HG03460 (cell line): ENCODE results near the gene CNTFR.
A peak's percentile ranks its signal among the peaks of the same experiment; 100 is the strongest.

ENCODE experiments used
- ATAC-seq: cut with Tn5 transposase; IDR thresholded peaks from one replicate; pipeline ENCODE4 v1.9.1; 2021; ENCODE audit not compliant: unreplicated experiment

The CNTFR gene

DNA sequence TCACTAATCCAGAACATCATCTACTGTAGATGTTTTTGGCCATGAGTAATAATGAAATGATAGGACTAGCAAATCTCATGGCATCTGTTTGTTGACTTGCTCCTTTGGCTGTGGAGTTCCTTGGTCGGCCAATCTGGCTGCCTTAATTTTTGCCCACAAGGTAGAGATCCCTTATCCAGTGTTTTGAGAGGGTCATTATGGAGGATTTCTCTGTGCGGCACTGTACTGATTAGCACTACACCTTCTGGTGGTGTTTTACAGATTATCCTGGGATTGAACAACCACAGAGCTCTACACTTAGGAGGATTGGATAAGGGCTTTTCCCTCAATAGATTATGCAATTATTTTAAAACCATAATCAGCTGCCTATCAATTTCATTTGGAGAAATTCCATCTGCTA, 63.5 kb downstream of the CNTFR start:
- no peak for ATAC-seq

DNA sequence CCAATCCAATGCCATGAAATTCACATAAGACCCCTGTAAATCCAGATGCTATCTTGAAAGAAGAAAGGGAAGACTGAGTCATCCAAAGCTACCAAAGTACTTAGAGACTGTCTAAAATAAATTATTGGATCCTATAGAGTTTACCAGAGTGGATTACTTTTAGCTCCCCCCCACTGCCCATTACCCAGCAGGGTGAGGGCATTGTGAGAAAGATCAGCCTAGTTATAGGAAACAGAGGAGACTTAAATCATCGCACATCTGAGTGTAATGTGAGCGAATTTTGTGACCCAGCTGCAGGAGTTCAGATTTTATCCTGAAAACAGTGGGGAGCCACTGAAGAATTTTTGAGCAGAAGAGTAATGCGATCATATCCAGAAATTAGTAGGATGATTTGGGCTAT, 65.2 kb downstream of the CNTFR start:
- ATAC-seq: no peak

DNA sequence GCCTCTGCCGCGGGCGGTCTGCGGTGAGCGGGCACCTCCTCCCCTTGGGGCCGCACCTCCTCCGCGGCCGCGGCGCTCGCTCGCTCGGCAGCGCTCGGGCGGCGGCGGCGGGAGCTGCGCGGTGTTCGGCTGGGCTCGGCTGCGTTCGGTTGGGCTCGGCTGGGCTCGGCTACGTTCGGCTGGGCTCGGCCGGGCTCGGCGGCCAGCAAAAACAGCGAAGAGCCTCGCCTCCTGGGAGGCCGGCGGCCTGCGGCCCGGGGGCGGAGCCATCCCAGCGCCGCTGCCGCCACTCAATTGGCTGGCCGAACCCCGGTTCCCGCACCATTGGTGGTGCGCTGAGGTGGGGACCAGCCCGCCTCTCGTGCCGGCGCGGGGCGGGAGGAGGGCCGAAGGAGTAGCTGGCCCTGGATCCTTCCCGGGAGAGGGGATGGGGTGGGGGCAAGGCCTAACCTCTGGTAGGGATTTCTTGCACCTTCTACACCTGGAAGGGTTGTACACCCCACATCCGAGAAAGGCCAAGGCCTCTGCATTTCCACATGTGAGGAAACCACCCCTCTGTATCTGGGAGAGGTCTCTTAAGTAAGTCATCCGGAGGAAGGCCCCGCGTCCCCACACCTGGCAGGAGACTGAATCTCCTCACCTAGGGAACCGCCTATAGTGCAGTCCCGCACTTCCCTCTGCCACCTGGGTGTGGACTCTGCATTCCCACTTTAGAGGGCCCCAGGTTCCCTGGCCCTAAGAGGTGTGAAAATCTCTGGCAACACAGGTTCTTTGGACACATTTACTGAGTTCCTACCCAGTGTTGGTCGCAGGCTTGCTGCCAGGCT, 66.3 kb downstream of the CNTFR start, which contains the start of gene ENHO:
ENHO (minus strand) TSS at position 20 of the 827 bp plus-strand sequence. CDS start 1,295 bp downstream, outside the sequence.
- ATAC-seq: peak; percentile 82

DNA sequence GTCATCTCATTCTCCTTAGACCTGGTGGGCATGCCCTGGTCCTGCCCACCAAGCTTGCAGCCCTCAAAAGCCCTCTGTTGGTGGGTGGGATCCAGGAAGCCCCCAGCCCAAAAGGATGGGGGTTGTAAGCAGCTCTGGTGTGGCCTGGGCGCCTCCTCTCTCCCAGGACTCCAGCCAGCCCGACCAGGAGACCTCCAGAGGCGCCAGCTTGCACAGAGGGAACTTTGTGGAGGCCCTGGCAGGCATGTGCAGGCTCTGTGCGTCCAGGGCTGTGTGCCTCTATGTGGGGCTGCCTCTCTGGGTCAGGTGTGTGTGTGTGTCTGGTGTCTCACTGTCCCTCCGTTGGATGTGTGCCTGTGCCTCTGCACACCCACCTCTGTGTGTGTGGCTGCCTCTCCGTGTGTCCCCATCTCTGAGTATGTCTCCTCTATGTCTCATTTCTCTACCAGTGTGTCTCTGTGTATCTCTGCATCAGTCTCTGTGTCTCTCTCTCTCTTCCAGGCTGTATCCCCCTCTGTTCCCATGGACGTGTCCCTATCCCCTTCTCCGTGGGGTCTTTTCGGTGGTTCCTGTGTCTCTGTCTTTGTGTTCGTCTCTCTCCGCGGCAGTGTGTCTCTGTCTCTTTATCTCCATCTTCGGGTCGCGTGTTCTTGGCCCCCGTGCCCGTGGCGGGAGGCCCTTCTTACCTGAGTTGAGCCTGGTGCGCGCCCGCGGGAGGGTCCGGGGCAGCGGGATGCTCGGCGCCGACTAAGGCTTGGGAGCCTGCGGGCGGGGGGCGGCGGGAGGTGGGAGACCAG, 67.2 kb downstream of the CNTFR start:
- no peak for ATAC-seq

DNA sequence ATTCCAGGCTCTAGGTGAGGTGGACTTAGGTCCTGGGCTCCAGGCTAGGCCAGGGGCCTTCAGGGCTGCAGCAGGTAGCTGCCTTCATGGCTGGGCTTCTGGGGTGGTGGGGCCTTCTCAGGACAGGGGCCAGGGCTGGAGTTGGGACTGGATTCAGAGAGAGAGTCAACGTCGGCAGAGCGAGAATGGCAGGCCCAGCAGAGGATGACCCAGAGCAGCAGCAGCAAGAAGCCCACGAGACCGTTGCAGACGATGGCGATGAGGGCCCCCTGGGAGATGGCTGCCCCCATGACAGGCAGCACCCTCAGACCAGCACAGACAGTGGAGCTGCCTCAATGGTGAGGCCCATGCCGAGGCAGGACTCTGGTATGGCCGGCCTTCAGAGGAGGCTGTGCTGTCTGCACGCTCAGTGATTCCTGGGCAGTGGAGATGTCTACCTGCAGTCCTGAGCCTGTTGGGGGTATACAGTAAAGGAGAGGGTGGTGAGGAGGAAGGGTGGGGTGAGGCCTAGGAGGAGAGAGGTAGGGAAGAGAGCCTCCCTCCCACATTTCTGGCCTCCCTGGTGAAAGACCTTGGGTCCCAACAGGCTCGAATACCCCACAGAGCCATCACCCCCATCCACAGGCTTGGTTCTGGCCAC, 68.0 kb downstream of the CNTFR start:
- no peak for ATAC-seq

DNA sequence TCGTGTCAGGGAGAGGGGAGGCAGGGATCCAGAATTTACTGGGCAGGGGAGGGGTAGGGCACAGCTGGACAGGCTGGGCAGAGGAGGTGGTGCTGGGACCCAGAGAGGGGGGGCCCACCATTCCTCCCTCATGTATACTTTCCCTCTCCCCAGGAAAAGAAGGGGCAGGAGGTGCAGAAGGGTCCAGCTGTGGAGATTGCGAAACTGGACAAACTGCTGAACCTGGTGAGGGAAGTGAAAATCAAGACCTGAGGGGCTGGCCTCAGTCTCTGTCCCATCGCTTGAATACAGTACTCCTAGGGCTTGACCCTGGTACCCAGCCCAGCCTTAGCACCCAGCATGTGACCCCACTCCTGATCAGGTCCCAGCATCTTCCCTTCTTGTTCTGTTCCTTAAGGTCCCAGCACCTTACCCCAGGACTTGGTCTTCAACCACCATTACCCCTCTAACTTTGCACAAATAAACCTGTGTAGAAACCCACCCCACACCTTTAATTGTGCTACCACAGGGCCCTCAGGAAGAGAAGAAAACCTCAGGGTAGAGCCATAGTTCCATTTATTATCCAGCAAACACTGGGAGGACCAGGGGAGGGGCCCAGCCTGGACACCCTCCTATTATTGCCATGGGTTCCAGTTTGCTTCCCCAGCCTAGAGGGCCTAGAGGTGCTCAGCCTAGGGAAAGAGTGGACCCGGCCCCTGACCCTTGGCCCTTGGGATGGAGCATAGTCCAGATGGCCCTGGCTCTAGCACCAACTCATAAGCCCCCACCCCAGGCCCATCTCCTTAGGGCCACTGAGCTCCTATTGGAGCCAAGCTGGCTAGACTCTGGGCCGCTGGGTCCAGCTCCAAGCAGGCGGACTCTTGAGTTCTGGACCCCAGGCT, 68.8 kb downstream of the CNTFR start:
- no peak for ATAC-seq

DNA sequence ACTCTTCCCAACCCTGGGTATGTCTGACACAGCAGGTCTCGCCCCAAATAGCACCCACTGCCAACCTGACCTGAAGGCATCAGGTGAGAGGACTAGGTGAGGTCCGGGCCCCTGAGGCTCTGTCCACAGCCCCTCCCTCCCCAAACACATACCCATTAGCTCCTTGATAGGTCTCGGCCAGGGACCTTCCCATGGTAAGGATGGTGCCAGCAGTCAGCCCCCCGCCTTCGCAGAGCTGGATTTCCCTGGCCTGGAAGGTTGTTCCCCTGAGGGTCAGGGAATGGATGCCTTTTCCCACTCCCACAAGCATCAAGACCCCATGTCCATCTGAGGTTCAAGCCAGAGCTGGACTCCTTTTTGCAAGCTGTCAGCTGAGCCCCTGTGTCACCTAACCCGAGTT, 69.4 kb downstream of the CNTFR start:
- ATAC-seq: no peak

DNA sequence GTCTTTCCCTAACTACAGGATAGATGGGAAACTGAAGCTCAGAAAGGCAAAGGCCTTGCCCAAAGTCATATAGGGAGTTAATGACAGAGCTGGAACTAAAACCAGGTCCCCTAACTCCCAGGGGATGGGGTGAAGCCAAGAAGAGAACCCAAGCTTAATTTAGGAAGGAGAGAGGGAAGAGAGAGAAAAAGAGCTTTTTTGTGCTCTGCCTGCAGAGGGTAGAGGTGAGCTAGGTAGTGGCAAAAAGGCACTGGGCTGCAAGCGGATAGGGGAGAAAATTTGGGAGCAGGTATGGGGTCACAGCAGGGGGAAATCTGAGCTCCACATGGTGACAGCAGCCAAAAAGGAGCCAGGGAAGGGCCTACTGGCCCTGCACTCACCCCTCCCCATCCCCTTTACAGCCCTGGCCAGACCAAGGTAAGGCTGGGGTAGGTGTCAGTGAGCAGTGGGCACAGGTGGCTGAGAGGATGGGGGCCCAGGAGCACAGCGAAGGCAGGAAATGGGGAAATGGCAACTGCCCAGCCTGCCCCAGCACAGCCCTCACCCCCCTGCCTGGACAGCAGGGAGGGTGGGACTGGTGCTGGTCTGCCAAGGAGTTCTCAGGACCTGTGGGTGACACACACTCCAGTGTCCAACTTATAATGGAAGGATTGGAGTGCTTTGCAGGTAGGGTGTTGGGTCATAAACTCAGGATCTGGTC, 70.1 kb downstream of the CNTFR start:
- no peak for ATAC-seq

DNA sequence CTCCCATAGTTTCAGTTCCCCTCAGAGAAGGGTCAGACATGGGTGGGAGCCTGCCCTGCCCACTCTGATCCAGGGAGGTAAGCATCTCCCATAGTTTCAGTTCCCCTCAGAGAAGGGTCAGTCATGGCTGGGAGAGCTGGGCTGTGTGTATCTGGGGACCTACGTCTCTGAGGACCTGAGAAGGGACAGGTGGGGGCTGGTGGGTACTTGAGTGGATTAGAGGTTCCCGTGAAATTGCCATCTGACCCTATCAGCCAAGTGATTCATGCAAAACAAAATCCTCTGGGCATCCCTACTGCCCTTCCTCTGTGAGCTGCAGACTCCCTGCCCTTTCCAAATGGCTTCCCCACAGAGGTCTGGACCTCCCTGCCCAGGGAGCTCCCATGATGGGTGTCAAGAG, 70.6 kb downstream of the CNTFR start:
- no peak for ATAC-seq

DNA sequence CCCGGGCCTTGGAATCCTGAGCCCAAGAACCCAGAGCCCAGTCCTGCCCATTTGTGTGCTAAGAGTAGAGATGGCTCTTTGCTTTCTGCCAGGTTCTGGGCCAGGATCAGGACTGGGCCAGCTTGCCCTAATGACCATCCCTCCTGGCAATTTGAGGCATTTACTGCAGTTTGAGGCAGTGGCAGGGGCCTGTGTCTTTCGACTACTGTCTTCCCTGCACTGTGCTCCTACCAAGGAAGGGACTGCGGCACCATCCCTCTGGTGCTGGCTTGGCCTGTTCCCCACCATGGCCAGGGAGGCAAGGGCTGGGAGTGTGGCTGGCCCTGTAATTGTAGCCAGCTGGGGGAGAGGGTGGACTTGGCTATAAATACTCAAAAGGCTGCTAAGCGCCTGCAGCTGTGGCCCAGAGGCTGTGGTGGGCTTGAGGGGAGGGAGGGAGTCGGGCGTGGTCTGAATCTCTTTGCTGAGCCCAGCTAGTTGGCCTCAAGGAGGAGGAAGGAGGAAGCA, 71.4 kb downstream of the CNTFR start:
- ATAC-seq: no peak

DNA sequence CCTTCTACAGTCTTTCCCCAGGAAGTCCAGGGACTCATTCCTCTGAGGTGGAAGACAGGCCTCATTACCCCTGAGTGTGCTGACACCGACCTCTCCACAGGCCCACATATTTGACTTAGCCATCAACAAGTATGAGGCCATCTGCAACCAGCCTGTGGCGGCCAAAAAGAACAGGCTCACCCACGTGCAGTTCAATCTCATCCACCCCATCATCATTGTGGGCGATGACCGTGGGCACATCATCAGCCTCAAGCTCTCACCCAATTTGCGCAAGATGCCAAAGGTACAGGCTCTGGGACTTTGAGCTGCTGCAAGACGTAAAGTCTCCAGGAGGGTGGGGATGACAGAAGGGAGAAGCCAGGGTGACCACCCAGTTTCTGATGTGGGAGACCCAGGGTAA, 72.3 kb downstream of the CNTFR start:
- no peak for ATAC-seq

DNA sequence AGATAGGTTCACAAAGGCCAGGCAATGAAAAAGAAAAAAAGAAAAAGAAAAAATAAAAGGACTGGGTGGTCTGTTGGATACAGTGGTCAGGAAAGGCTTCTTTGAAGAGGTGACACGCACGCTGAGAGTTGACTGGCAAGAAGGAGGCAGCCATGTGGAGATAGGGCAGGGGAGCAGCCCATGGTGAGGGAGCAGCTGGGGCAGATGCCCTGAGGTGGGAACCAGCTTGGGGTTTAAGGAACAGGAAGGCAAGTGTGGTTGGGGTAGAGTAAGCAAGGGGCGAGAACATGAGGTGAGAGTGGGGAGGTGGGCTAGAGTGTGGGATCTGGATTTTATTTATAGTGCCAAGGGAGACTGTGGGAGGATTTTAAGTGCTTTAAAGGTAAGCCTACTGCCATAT, 73.6 kb downstream of the CNTFR start:
- no peak for ATAC-seq

DNA sequence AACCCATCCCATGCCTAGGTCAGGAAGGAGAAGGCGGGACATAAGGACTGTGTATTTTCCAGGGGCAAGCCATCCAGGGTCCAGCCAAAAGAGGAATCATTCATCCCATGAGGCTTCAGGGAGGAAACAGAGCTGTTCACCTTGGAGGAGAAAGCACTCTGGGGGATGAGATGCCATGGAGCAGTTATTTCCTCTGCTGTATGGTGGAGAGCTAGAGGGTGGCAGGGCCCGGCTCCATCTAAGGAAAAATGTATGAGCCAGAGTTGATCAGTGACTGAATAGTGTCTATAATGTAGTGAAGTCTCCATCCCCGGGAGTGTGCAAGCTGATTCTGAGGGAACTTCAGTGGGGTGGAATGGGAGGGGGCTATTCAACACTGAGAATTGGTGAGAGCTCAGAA, 74.7 kb downstream of the CNTFR start:
- no peak for ATAC-seq

DNA sequence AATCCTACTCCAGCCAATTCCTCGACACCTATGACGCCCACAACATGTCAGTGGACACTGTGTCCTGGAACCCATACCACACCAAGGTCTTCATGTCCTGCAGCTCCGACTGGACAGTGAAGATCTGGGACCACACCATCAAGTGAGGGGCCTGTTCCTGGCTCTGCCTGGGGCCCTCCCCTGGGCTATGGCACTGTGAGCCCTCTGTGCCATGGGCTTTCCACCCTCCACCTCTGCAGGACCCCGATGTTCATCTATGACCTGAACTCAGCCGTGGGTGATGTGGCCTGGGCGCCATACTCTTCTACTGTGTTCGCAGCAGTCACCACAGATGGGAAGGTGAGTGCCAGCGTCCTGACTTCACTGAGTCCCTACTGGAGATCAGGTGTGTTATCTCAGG, 75.1 kb downstream of the CNTFR start:
- no peak for ATAC-seq

DNA sequence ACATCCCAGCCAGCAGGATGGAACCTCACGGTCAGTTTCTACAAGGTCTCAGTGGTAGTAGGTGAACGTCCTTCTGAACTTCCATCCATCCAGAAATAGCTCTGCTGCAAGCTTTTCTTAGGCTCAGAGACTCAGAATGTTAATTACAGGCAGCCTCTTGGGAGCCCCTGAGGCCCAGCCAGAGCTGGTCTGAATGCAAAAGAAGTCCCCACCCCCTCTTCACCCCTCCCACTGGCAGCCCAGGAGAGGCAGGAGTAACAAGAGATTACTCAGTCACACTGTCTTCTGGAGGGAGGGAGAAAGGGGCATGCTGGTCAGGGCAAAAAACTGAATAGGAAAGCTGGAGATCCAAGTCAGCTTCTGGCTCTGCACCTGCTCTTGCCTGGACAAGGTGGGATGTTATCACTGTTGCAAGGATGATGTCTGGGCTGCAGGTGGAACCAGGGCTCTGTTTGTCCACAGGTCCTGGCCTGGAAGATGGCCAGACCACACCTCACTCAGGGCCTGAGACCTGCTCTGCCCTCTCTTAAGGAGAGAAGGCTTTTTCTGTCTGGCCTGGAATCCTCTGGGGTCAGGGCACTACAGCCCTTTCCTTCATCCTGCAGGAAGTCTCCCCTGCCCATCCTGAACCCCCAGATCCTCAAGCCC, 75.8 kb downstream of the CNTFR start:
- no peak for ATAC-seq

DNA sequence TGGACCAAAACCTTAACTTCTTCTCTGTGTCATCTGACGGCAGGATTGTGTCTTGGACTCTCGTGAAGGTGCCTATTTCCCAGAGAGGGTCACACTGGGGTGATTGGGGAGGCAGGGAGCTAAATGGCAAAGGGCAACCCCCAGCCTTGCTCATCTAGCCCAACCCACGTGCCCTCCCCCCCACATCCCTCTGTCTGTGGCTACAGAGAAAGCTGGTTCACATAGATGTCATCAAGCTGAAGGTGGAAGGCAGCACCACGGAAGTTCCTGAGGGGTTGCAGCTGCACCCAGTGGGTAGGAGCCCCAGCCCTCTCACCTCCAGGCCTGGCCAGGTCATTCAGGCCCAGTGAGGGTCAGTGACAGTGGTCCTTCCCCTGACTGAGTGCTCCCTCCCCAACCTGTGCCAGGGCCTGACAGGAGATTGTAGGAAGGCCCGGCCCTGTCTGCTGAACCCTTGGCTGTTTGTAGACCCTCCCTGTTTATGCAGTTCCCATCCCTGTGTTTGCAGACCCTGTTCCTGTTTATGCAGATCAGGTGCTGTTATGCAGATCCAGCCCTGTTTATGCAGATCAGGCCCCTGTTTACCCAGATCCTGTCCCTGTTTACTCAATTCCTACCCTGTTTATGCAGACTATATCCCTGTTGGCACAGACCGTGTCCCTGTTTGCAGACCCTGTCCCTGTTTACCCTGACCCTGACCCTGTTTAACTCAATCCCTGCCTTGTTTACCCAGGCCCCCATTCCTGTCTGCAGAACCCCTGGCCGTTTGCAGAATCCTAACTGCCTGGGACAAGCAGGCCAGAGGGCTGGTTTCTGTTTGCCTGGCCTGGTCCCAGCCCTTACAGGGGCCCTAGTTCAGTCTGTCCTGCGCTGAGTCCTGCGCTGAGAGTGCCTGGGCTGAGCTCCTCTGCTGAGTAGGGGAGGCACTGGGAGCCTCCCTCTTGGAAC, 77.1 kb downstream of the CNTFR start:
- ATAC-seq: no peak

DNA sequence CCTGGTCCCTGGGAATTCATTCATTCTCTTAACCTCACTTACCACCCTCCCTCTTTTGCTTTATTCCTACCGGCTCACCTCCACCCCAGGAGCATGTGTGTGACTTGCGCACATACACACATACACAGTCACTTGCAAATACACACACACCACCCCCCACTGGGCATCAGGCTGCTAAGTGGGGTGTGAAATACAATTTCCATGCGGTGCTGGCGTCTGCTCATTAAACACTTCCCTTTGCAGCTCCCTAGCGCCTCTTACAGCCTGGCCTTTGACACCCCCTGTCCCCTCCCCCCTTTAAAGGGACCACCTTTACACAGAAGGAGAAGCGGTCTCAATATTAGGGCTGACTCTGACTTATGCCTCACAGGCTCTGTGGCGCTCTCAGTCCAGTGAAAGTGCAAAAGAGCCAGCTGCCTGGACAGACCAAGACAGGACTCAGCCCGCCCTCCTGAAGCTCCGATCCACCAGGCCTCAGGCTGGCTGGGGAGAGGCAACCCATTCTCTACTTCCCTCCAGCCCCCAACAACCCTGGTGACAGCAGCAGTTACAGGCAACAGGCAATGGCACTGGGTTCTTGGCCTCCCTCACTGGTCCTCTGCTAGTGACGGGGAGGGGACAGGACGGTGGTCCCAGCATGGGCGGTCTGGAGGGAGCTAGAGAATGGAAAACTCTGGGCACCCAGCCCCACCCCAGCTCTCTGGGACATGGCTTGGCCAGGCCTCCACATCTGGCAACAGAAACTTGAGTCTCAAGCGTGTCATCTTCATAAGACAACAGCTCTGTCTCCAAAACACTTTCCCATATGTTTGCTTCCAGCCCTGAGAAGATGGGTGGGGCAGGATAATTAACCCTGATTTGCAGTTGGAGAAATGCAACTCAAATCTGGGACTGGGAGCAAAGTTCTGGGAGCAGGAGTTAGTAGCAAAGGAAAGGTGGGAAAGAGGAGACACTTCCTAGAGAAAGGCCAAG, 78.7 kb downstream of the CNTFR start:
- no peak for ATAC-seq
